Mesodermal cell (in vitro differentiated cells): ENCODE measurements around the gene CHD2.

Source experiments
- H3K27ac ChIP-seq: 2 replicates; pipeline ENCODE4 v1.7.0; 2013; ENCODE audit warnings: mild to moderate bottlenecking, low read depth, low read length, moderate library complexity; ENCODE audit not compliant: severe bottlenecking
- H3K36me3 ChIP-seq: 2 replicates; pipeline ENCODE4 v1.7.1; 2013; ENCODE audit warnings: mild to moderate bottlenecking, low read length, moderate library complexity; ENCODE audit not compliant: control insufficient read depth, insufficient read depth
- H3K4me1 ChIP-seq: one replicate; pipeline ENCODE4 v1.7.1; 2013; ENCODE audit warnings: mild to moderate bottlenecking, low read length; ENCODE audit not compliant: insufficient read depth, control insufficient read depth, poor library complexity, severe bottlenecking
- H3K4me3 ChIP-seq: 2 replicates; pipeline ENCODE4 v1.7.0; 2013; ENCODE audit warnings: low read length, control low read depth, mild to moderate bottlenecking; ENCODE audit not compliant: insufficient read depth, poor library complexity, severe bottlenecking; ENCODE audit errors: extremely low read depth
- H3K9me3 ChIP-seq: 2 replicates; pipeline ENCODE4 v1.7.1; 2013; ENCODE audit warnings: mild to moderate bottlenecking, low read length, moderate library complexity; ENCODE audit not compliant: control insufficient read depth
- WGBS, 2 experiments: methylation state at CpG; one replicate each; pipeline ENCODE4 v1.1.5; 2013; ENCODE audit warnings: missing lambda C conversion rate in 2 of 2; ENCODE audit not compliant: insufficient coverage in 2 of 2; 5-methylcytosine and 5-hydroxymethylcytosine counted together

CHD2 gene

DNA sequence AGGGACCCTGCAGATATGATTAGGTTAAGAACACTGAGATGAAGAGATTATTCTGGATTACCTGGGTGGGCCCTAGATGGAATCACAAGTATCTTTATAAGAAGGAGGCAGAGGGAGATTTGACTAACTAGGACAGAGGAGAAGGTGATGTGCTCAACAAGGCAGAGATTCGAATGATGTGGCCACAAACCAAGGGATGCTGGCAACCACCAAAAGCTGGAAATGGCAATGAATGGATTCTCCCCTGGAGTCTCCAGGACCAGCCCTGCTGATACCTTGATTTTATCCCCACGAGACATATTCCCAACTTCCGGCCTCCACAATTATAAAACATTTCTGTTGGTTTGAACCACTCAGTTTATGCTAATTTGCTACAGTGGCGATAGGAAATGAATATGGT is 146.0 kb downstream of the CHD2 start:
- no peak overlapping the region for H3K27ac ChIP-seq
- H3K4me3 ChIP-seq: no peak overlapping the region
- H3K36me3 ChIP-seq: peaks cover 4% of the 10 kb centered on the region
- no peaks in the 10 kb centered on the region for H3K4me1 ChIP-seq
- no peaks in the 10 kb centered on the region for H3K9me3 ChIP-seq
- 85 to 91% methylated on average over 1 to 2 of the region's 4 CpGs for WGBS, 2 experiments

DNA sequence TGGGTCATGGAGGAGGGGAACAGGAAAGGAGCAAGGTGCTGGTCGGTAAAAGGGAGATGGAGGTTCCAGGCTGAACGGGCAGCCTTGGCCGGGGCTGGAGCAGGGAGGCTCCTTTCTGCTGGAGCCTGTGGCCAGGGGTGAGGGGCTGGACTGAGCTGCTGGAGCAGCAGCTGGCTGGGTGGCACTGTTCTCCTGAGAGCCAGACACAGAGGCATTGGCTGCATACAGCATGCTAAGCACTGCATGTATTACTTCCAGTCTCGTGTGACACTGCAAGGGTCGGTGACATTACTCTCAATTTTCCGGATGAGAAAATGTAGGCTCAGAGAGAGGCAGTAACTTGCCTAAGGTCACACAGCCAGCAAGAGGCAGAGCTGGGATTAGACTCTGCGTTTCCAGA is 146.6 kb downstream of the CHD2 start:
- H3K36me3 ChIP-seq: peaks cover 4% of the 10 kb centered on the region
- H3K27ac ChIP-seq: no peak overlapping the region
- H3K4me1 ChIP-seq: no peaks in the 10 kb centered on the region
- 80 to 82% methylated on average over 7 of the region's 7 CpGs for WGBS, 2 experiments
- H3K9me3 ChIP-seq: no peaks in the 10 kb centered on the region
- H3K4me3 ChIP-seq: no peak overlapping the region

DNA sequence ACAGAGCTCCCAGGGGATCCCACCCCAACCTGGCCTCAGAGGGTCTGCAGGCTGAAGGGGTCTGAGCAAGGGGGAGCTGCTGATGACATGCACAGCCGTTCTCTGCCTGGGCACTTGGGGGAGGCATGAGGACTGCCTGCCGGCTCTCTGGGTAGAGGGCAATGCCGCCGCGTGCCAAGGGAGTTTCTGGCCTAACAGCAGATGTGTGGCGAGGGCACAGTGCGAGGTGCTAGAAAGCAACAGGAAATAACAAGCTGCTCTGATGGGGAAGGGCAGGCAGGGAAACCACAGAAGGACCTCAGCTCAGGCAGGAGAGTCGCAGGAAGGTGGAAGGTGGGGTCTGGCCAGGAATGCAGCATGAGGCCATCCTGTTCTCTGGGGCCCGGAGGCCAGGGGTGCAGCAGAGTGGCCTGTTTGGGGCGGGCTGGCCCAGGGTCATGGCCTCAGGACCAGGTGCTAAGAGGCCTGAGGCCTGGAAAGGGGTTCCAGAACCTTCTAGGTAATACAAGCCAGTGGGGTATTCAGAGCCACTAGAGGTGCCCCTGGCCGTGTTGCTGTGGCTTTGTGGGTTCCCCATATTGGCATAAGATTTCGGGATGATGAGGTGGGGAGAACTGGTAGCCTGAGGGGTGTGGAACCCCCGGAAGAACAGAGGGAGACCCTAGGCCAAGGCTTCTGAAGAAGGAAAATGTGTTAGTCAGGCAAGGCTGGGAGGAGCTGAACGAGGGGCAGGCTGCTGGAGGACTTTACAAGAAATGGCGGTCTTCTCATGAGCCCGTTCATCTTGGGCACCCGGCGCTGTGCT is 147.7 kb downstream of the CHD2 start:
- Histone ChIP-seq H3K4me1 (no peaks in the 10 kb centered on the region), H3K27ac (no peak overlapping the region), H3K9me3 (no peaks in the 10 kb centered on the region), H3K4me3 (no peak overlapping the region), H3K36me3 (peaks cover 4% of the 10 kb centered on the region)
- 92 to 97% methylated on average over 18 of the region's 18 CpGs for WGBS, 2 experiments

DNA sequence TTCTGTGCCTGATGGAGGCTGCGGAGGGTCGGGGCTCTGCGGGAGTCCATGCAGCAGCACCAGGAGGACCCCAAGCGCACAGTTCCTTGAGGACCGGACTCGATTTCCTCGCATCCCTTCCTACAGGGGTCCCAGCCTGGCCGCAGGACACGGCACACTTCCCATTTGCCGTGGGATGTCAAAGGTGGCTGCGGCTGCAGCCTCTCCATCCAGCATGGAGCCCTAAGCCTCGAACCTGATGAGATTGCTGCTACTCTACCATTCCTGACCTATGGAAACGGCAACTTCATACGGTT is 148.2 kb downstream of the CHD2 start:
- 88 to 93% methylated on average over 13 to 14 of the region's 14 CpGs for WGBS, 2 experiments
- H3K27ac ChIP-seq: no peak overlapping the region
- no peaks in the 10 kb centered on the region for H3K9me3 ChIP-seq
- H3K4me3 ChIP-seq: no peak overlapping the region
- no peaks in the 10 kb centered on the region for H3K4me1 ChIP-seq
- peaks cover 4% of the 10 kb centered on the region for H3K36me3 ChIP-seq

DNA sequence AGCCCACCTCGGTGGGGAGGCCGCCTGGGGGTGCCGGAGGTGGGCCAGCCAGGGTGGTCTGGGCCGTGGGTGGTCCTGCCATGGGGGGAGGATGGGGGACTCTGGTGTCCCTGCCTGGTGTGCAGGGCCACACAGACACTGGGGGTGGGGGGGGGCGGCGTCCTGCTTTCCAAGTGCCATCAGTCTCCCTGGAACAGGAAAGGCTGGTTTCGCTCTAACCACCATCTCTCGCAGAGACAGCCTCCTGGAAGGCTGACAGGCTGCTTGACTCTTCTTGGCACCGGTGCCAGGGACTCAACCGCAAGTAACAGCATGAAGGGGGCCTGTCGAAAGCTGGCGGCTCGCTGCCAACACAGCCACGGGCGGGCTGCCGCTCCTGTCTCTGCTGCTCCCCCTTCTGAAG is 148.6 kb downstream of the CHD2 start:
- 95 to 97% methylated on average over 12 to 13 of the region's 16 CpGs for WGBS, 2 experiments
- no peaks in the 10 kb centered on the region for H3K9me3 ChIP-seq
- H3K4me1 ChIP-seq: no peaks in the 10 kb centered on the region
- no peak overlapping the region for H3K27ac ChIP-seq
- no peak overlapping the region for H3K4me3 ChIP-seq
- peaks cover 4% of the 10 kb centered on the region for H3K36me3 ChIP-seq

DNA sequence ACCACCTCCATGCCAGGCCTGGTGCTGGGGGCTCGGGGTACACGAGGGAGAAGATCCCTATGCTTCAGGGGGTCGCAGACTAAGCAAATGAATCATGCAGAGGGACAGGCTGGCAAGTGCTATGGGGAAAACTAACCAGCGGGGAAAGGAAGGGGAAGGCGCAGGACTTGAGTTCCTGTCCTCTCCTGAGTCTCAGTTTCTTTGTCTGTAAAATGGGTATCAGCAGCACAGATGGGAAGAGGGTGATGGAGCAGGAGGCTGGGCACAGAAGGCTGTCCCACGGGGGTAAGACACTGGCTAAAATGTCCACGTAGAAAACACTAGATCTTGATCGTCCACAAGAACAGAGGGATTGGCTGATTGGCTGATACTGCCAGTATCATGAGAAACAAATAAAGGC is 149.1 kb downstream of the CHD2 start:
- no peaks in the 10 kb centered on the region for H3K4me1 ChIP-seq
- no peak overlapping the region for H3K4me3 ChIP-seq
- no peaks in the 10 kb centered on the region for H3K9me3 ChIP-seq
- H3K27ac ChIP-seq: no peak overlapping the region
- peaks cover 4% of the 10 kb centered on the region for H3K36me3 ChIP-seq
- WGBS, 2 experiments: 82 to 95% methylated on average over 5 to 8 of the region's 8 CpGs

DNA sequence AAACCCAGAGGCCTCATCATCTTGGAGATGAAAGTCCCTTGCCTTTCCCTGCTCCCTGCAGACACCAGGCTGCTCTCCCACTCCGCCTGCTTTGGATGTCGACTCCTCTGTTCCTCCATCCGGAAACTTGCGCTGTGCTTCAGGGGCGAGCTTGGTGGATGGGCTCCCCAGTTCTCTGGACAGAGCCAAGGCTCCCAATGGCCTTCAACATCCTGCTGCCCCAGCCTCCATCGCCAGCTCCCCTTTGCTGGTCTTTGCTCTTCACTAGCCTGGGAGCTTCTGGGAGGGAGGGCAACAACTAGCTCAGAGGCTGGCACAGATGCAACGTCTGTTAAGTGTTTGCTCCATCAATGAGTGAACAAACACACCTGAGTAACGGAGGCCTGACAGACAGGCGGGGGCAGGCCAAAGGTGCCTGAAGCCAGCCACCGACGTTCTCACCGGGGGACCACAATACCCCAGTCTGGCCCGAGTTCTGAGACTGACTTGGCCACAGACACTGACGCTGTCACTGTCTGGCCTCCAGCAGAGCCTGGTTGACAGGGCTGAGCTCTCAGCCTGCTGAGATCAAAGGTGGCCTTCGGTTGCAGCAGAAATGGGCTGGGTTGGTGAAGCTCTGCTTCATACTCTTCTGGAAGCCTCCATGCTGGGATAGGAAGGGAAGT is 149.9 kb downstream of the CHD2 start:
- H3K4me1 ChIP-seq: no peaks in the 10 kb centered on the region
- peaks cover under 1% of the 10 kb centered on the region for H3K36me3 ChIP-seq
- 76 to 89% methylated on average over 13 of the region's 15 CpGs for WGBS, 2 experiments
- no peak overlapping the region for H3K27ac ChIP-seq
- no peaks in the 10 kb centered on the region for H3K9me3 ChIP-seq
- no peak overlapping the region for H3K4me3 ChIP-seq

DNA sequence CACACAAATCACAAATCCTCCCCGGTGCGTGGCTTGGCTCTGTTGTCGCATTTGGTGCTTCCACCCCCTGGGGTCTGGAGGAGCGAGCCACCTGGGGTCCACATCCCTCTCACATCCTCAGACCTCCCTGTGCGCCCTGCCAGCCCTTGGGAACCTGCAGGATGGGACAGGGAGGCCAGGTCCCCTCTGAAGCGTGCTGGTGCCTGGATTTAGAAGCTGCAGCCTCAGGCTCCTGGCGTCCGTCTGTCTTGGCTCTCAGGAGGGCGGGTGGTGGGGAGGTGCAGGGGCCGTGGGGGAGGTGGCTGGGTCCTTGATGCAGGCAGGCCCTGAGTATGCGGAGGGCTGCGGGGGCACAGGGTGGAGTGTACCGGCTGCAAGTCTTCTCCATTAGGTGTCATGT is 150.5 kb downstream of the CHD2 start:
- Histone ChIP-seq H3K4me1 (no peaks in the 10 kb centered on the region), H3K27ac (no peak overlapping the region), H3K9me3 (no peaks in the 10 kb centered on the region), H3K36me3 (no peaks in the 10 kb centered on the region), H3K4me3 (no peak overlapping the region)
- WGBS, 2 experiments: 91% methylated on average over 10 to 13 of the region's 13 CpGs

DNA sequence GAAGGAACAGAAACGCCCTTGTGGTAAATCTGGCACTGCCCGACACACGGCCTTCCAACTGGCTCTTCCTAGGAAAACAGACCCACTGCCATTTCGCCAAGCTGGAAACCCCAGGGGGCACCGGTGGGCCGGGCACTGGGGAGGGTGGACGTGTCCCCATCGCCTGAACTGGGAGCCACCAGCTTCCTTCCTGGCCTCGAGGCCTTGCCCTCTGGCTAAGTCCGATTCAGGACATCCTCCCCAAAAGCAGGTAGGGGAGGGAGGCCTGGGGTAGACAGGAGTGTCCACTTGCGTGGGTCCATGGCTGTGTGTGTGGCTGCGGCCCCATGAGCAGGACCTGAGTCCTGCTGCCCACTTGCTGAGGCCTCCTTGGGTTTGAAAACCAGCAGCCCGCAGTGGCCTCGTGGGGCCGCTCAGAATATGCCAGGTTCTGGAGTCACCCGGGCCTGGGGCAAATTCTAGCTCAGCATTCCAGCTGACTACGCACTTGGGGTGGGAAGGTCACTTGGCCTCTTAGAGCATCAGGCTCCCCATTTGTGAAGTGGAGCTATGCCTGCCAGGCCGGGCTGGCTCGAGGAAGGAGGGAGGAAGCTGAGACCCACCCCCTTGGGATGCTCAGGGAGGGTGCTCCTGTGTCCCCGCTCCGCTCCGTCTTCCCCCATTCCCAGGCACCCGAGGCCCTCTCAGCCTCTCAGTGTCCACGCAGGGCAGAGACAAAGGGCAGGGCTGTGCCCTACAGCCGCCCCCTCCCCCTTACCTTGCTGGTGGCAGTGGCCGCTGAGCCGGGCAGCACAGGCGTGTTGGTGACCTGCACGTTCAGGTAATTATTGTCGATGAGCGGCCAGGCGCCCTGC is 151.3 kb downstream of the CHD2 start:
- Histone ChIP-seq H3K27ac (no peak overlapping the region), H3K9me3 (no peaks in the 10 kb centered on the region), H3K4me1 (no peaks in the 10 kb centered on the region), H3K36me3 (no peaks in the 10 kb centered on the region), H3K4me3 (no peak overlapping the region)
- WGBS, 2 experiments: 93 to 96% methylated on average over 23 to 27 of the region's 32 CpGs

DNA sequence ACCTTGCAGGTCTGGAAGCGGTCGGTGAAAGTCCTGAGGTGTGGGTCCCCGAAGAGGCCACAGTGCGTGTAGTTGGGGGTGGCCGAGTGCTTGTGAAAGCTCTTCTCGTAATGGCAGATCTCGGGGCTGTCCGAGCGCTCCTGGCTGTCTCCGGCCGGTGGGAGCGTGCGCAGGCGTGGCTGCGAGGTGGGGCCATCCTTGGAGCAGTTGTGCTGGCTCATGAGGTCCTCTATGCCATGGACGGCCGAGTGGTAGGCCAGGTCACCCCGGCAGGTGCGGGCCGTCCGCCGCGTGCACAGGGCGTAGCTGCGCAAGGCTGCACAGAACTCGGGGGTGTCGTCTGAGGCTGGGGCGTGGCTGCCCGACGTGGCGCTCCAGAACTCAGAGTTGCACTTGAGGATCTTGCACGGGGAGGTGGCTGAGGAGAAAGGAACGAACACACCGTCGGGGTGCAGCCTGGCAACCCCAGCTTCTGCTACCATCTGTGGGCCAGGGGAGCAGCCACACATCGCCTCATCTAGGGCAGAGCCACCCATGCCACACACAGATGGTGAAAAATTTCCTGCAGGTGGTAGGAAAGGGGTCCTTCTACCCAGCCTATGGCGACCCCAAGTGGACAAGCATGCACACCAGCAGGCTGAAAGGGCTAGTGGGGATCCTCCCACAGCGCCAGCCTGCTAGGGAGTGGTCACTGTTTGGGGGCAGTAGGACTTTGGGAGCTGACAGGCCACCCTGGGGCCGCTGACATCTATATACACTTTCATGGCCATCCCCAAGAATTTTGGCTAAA is 152.2 kb downstream of the CHD2 start:
- Histone ChIP-seq H3K4me1 (no peaks in the 10 kb centered on the region), H3K36me3 (no peaks in the 10 kb centered on the region), H3K4me3 (no peak overlapping the region), H3K27ac (no peak overlapping the region), H3K9me3 (no peaks in the 10 kb centered on the region)
- WGBS, 2 experiments: 95 to 96% methylated on average over 34 to 38 of the region's 39 CpGs
